Neural cell (in vitro differentiated cells): Measurements from ENCODE around the gene RIBC1. TPM values are rescaled to one million over a fixed set of nuclear protein-coding genes. Genes with fewer than 3 reads are reported as not detected.

Source experiments
- H2AFZ ChIP-seq: fragments of 200-600, 300-800 bp; sonication (generic), shearing (Covaris generic); 2 replicates; pipeline ENCODE4 v1.6.0; 2014; ENCODE audit warnings: low read depth, mild to moderate bottlenecking, antibody characterized with exemption, low read length, moderate library complexity
- H3F3A ChIP-seq: fragments of 200-600 bp; shearing (Covaris generic); 2 replicates; pipeline ENCODE4 v1.6.1; 2016; ENCODE audit warnings: mild to moderate bottlenecking, moderate library complexity, mixed read lengths, antibody characterized with exemption, low read length; ENCODE audit not compliant: insufficient read depth, poor library complexity, severe bottlenecking
- H3K27ac ChIP-seq: fragments of 200-600, 300-800 bp; sonication (generic), shearing (Covaris generic); 2 replicates; pipeline ENCODE4 v1.5.1; 2014; ENCODE audit warnings: mild to moderate bottlenecking, low read length, moderate library complexity
- H3K27me3 ChIP-seq: fragments of 300-800, 200-600 bp; sonication (generic), shearing (Covaris generic); 2 replicates; pipeline ENCODE4 v1.6.0; 2014; ENCODE audit warnings: mild to moderate bottlenecking, low read depth, low read length, moderate library complexity; ENCODE audit not compliant: insufficient read depth
- H3K36me3 ChIP-seq: fragments of 300-800, 200-600 bp; sonication (generic), shearing (Covaris generic); 2 replicates; pipeline ENCODE4 v1.5.1; 2014; ENCODE audit warnings: mild to moderate bottlenecking, antibody characterized with exemption, low read length, moderate library complexity; ENCODE audit not compliant: insufficient read depth
- H3K4me2 ChIP-seq: fragments of 300-800, 200-600 bp; sonication (generic), shearing (Covaris generic); 2 replicates; pipeline ENCODE4 v1.6.0; 2014; ENCODE audit warnings: mild to moderate bottlenecking, low read length
- H3K4me3 ChIP-seq: fragments of 300-800, 200-600 bp; sonication (generic), shearing (Covaris generic); 2 replicates; pipeline ENCODE4 v1.5.1; 2014; ENCODE audit warnings: mild to moderate bottlenecking, low read length, moderate library complexity
- H3K79me2 ChIP-seq: fragments of 200-600 bp; shearing (Covaris generic); replicated peaks from 2 replicates; pipeline ENCODE4 v1.6.0; 2014; ENCODE audit warnings: mild to moderate bottlenecking, low read length, moderate library complexity; ENCODE audit not compliant: insufficient read depth
- H3K9ac ChIP-seq: fragments of 300-800, 200-600 bp; sonication (generic), shearing (Covaris generic); 2 replicates; pipeline ENCODE4 v1.6.1; 2016; ENCODE audit warnings: mild to moderate bottlenecking, low read length, mixed read lengths
- H3K9me2 ChIP-seq: fragments of 200-600 bp; shearing (Covaris generic); 2 replicates; pipeline ENCODE4 v1.6.1; 2016; ENCODE audit warnings: mild to moderate bottlenecking, low read length, mixed read lengths; ENCODE audit not compliant: insufficient read depth
- H3K9me3 ChIP-seq: fragments of 200-600, 300-800 bp; sonication (generic), shearing (Covaris generic); 2 replicates; pipeline ENCODE4 v1.6.1; 2016; ENCODE audit warnings: mild to moderate bottlenecking, mixed run types, low read length, moderate library complexity, mixed read lengths
- H4K20me1 ChIP-seq: fragments of 200-600 bp; shearing (Covaris generic); 2 replicates; pipeline ENCODE4 v1.6.1; 2016; ENCODE audit warnings: mild to moderate bottlenecking, mixed run types; ENCODE audit not compliant: insufficient read depth
- EP300 ChIP-seq: fragments of 450-650 bp; conservative IDR thresholded peaks from 2 replicates; pipeline ENCODE4 v1.6.1; 2014; ENCODE audit warnings: antibody characterized with exemption, mild to moderate bottlenecking, moderate library complexity; ENCODE audit not compliant: poor library complexity, severe bottlenecking
- EZH2 ChIP-seq: fragments of 200-600, 300-800 bp; shearing (Covaris generic), sonication (generic); IDR thresholded peaks from 2 replicates; pipeline ENCODE4 v1.6.1; 2014; ENCODE audit warnings: antibody characterized with exemption, low read length, borderline replicate concordance, mild to moderate bottlenecking; ENCODE audit not compliant: insufficient read depth, poor library complexity, severe bottlenecking
- MXI1 ChIP-seq: fragments of 450-650 bp; conservative IDR thresholded peaks from 2 replicates; pipeline ENCODE4 v1.6.1; 2014; ENCODE audit warnings: antibody characterized with exemption, mild to moderate bottlenecking; ENCODE audit not compliant: poor library complexity, severe bottlenecking
- POLR2AphosphoS5 ChIP-seq: IDR thresholded peaks from 2 replicates; pipeline ENCODE4 v1.6.1; 2012
- RAD21 ChIP-seq: fragments of 450-650 bp; conservative IDR thresholded peaks from 2 replicates; pipeline ENCODE4 v1.6.1; 2014; ENCODE audit warnings: antibody characterized with exemption, mild to moderate bottlenecking, moderate library complexity
- SMC3 ChIP-seq: fragments of 450-650 bp; conservative IDR thresholded peaks from 2 replicates; pipeline ENCODE4 v1.6.1; 2014; ENCODE audit warnings: antibody characterized with exemption, mild to moderate bottlenecking, moderate library complexity; ENCODE audit not compliant: poor library complexity
- TAF1 ChIP-seq: IDR thresholded peaks from 2 replicates; pipeline ENCODE4 v1.6.1; 2012; ENCODE audit warnings: low read depth
- polyA plus RNA-seq: library from polyadenylated mRNA; depleted of rRNA; stranded (reverse); fragments of >200 nt; gene quantifications from 2 replicates; pipeline ENCODE4 v1.2.3, GENCODE V29; 2014
- TF ChIP-seq, protein P1 (sequence below): fragments of 450-650 bp; IDR thresholded peaks from 2 replicates; pipeline ENCODE4 v1.5.1; 2014; ENCODE audit warnings: antibody characterized with exemption, mild to moderate bottlenecking, moderate library complexity; ENCODE audit not compliant: poor library complexity, severe bottlenecking
- TF ChIP-seq, protein P2 (sequence below): IDR thresholded peaks from 2 replicates; pipeline ENCODE4 v1.6.1; 2012; ENCODE audit warnings: borderline replicate concordance

RIBC1 gene
- polyA plus RNA-seq, 1 donor from 2014 or later: 0.84 TPM

DNA sequence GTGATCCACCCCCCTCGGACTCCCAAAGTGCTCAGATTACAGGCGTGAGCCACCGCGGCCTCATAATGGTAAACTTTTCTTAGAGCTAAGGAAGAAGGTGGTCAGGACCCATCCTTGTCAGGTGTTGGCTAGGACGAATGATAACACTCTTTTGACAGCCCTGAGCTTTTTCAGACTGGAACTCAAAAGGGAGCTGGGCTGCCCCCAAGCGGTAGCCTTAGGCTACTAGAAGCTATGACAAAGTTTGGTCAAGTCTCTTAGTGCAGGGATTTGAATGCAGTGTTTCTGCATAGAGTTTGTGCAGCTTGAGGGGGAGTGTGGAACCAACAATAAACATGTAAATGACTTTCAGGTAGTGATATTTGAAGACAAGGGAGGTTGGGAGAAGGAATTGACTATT lies 23.3 kb downstream of the RIBC1 start:
- H3K79me2 ChIP-seq: no peaks in the 10 kb centered on the region
- no peaks in the 10 kb centered on the region for H3K9me2 ChIP-seq
- no peak overlapping the region for H3K4me2 ChIP-seq
- H3K9ac ChIP-seq: no peak overlapping the region
- H3K27ac ChIP-seq: no peak overlapping the region
- H3K4me3 ChIP-seq: no peak overlapping the region
- H3K36me3 ChIP-seq: no peaks in the 10 kb centered on the region
- no peaks in the 10 kb centered on the region for H3K9me3 ChIP-seq
- no peaks in the 10 kb centered on the region for H4K20me1 ChIP-seq
- H3K27me3 ChIP-seq: no peaks in the 10 kb centered on the region
- TF ChIP-seq EZH2 (no peak), EP300 (no peak), MXI1 (no peak), TAF1 (no peak), RAD21 (peak; percentile 61), POLR2AphosphoS5 (no peak), SMC3 (peak; percentile 34)
- TF ChIP-seq, protein P1, sequence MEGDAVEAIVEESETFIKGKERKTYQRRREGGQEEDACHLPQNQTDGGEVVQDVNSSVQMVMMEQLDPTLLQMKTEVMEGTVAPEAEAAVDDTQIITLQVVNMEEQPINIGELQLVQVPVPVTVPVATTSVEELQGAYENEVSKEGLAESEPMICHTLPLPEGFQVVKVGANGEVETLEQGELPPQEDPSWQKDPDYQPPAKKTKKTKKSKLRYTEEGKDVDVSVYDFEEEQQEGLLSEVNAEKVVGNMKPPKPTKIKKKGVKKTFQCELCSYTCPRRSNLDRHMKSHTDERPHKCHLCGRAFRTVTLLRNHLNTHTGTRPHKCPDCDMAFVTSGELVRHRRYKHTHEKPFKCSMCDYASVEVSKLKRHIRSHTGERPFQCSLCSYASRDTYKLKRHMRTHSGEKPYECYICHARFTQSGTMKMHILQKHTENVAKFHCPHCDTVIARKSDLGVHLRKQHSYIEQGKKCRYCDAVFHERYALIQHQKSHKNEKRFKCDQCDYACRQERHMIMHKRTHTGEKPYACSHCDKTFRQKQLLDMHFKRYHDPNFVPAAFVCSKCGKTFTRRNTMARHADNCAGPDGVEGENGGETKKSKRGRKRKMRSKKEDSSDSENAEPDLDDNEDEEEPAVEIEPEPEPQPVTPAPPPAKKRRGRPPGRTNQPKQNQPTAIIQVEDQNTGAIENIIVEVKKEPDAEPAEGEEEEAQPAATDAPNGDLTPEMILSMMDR: peak; percentile 61
- TF ChIP-seq, protein P2, sequence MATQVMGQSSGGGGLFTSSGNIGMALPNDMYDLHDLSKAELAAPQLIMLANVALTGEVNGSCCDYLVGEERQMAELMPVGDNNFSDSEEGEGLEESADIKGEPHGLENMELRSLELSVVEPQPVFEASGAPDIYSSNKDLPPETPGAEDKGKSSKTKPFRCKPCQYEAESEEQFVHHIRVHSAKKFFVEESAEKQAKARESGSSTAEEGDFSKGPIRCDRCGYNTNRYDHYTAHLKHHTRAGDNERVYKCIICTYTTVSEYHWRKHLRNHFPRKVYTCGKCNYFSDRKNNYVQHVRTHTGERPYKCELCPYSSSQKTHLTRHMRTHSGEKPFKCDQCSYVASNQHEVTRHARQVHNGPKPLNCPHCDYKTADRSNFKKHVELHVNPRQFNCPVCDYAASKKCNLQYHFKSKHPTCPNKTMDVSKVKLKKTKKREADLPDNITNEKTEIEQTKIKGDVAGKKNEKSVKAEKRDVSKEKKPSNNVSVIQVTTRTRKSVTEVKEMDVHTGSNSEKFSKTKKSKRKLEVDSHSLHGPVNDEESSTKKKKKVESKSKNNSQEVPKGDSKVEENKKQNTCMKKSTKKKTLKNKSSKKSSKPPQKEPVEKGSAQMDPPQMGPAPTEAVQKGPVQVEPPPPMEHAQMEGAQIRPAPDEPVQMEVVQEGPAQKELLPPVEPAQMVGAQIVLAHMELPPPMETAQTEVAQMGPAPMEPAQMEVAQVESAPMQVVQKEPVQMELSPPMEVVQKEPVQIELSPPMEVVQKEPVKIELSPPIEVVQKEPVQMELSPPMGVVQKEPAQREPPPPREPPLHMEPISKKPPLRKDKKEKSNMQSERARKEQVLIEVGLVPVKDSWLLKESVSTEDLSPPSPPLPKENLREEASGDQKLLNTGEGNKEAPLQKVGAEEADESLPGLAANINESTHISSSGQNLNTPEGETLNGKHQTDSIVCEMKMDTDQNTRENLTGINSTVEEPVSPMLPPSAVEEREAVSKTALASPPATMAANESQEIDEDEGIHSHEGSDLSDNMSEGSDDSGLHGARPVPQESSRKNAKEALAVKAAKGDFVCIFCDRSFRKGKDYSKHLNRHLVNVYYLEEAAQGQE: no peak
- no peak overlapping the region for H2AFZ ChIP-seq
- H3F3A ChIP-seq: no peaks in the 10 kb centered on the region

DNA sequence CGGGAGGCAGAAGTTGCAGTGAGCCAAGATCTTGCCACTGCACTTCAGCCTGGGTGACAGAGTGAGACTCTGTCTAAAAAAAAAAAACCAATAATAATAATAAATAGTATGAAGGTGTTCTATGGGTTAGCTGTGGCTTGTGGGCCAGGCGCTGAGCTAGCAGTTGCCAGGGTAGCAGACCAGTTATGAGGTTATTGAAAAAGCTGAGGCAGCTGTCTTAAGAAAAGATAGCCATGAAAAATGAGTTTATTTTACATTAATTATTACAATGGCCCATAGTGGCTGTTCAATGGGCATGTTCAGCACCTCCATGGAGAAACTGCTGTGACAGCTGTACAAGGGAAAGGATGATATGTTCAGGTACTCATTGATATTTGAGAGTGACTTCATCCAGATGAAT lies 24.8 kb downstream of the RIBC1 start:
- Histone ChIP-seq H3K36me3 (no peaks in the 10 kb centered on the region), H3K9ac (no peak overlapping the region), H2AFZ (no peak overlapping the region), H3K27me3 (no peaks in the 10 kb centered on the region), H4K20me1 (no peaks in the 10 kb centered on the region), H3K27ac (no peak overlapping the region), H3K79me2 (no peaks in the 10 kb centered on the region), H3K4me3 (no peak overlapping the region), H3K9me2 (no peaks in the 10 kb centered on the region), H3K4me2 (no peak overlapping the region), H3F3A (no peaks in the 10 kb centered on the region), H3K9me3 (no peaks in the 10 kb centered on the region)
- TF ChIP-seq, protein P2: no peak
- TF ChIP-seq POLR2AphosphoS5 (no peak), TAF1 (no peak), EZH2 (no peak), EP300 (no peak), RAD21 (no peak), SMC3 (no peak), MXI1 (no peak)
- TF ChIP-seq, protein P1: no peak
